Cardiac septum (tissue), 1 donor: Measurements from ENCODE around the gene FBXO38. TPM values are rescaled to one million over a fixed set of nuclear protein-coding genes. Genes with fewer than 3 reads are reported as not detected.

Experiments used
- DNase-seq: peaks from one replicate; pipeline ENCODE4 v3.0.0-alpha.2; 2020; ENCODE audit warnings: low spot score
- intact Hi-C: fragments of 100-400 bp; cut with DNase I; formaldehyde crosslinking; loops from one replicate; pipeline ENCODE4 v1.14.0; 2022
- total RNA-seq: library from RNA; stranded (reverse); fragmentation: NEBNext Ultra II Directional; extraction: Animal tissue kit (Norgen Biotek cat#: 25700); gene quantifications from one replicate; pipeline ENCODE4 v1.2.1, GENCODE V29; 2021
- donor health status: DM: no; HTN: no; CAD: no.

Gene FBXO38
- total RNA-seq, 1 donor from 2014 or later = 61.3 TPM

DNA sequence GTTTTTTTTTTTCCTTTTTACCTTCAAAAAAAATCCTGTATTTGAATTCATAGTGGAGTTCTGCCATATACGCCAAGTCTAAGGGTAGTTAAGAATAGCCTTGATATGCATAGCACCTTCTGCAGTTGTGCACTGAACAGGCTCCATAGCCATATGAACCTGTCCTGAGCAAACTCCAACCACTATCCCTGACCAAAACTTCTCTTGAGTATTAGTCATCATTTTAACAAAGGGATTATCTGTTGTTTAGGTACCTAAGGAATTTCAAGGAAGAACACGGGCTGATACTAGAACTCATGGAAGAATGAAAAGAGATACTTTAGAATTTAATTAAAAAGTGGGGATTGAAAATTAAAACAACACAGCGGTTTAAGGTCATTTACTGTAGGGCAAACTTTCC is 1.9 kb upstream of the FBXO38 start:
- intact Hi-C loops = loop anchor here (5.0 kb wide), 1 partner anchor 70 kb away; no protein-coding TSS in a partner anchor
- DNase-seq = no peak

DNA sequence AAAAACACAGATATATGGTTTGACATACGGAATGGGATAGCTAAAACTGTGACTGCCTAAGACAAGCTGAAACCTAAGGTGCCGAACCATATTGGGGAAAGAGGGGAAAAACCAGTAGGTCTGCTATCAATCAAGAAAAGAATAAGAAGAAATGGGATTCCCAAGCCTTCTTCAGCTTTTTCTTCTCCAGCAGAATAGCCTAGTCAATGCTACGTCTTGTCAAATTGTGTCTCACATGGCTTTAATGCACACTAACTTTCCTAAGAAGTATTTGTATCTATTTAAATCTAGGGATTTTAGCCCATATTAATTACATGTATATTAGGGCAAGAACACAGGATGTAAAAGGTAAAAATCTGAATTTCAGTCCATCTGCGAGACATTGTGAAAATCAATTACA is 797 bp upstream of the FBXO38 start:
- intact Hi-C loops = loop anchor here (5.0 kb wide), 1 partner anchor 69 kb away; no protein-coding TSS in a partner anchor
- no peak for DNase-seq

- intact Hi-C loops = loop anchor here (5.0 kb wide), 1 partner anchor 68 kb away; no protein-coding TSS in a partner anchor
- no peak for DNase-seq
Measured at GRCh38 chr5:148384380-148384737, 601 bp downstream of the FBXO38 start.

DNA sequence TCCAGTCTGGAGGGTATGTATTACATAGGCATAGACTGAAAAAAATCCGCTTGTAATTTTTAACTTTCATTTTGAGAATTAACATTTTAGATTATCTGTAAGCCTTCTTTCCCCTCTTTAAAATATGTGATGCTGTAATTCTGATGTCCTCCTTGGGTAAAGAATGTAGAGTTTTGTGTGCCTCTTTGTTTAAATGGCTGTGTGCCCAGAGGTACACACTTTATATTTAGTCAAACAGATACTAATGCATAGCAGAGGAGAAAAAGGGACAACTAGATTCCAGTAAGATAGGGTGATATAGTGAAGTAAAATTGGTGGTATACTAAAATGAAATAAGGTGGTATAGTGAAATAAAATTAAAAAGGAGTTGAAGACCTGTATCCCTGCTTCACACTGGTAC is 1.3 kb downstream of the FBXO38 start:
- intact Hi-C loops = no loop called here
- DNase-seq = no peak

GRCh38 chr5:148386041-148386440 is 2.3 kb downstream of the FBXO38 start:
- intact Hi-C loops = no loop called here
- DNase-seq = no peak

- intact Hi-C loops = no loop called here
- DNase-seq = no peak
Measured at GRCh38 chr5:148387325-148387724, 3.6 kb downstream of the FBXO38 start.

GRCh38 chr5:148388696-148389095 is 4.9 kb downstream of the FBXO38 start:
- intact Hi-C loops = no loop called here

GRCh38 chr5:148390914-148391313 is 7.2 kb downstream of the FBXO38 start:
- no peak for DNase-seq
- intact Hi-C loops = no loop called here

More at GRCh38 chr5:148388696-148389095, 4.9 kb downstream of the FBXO38 start:
- DNase-seq = no peak

GRCh38 chr5:148391422-148391821 is 7.7 kb downstream of the FBXO38 start:
- intact Hi-C loops = no loop called here
- DNase-seq = no peak

GRCh38 chr5:148393390-148393741 is 9.6 kb downstream of the FBXO38 start:
- intact Hi-C loops = no loop called here
- DNase-seq = no peak

DNA sequence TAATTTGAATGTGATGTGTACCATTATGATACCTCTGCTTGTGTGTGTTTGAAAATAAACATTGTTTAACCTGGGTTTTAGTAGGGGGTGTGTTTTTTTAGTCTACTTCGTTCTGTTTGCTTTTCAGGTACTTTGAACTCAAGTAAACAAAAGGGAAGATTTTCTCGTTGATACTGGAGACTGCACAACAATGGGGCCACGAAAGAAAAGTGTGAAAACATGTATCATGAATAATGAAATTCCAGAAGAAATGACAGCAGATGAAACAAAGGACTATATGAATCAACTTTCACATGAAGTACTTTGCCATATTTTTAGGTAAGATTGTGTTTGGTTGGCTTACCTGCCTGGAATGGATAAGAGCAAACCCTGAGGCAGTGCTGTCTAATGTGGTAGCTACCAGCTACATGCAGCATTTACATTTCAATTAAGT is 10.8 kb downstream of the FBXO38 start:
- intact Hi-C loops = no loop called here

GRCh38 chr5:148395031-148395430 is 11.3 kb downstream of the FBXO38 start:
- intact Hi-C loops = no loop called here
- DNase-seq = no peak

More for the DNA sequence above, 10.8 kb downstream of the FBXO38 start:
- DNase-seq = no peak

DNA sequence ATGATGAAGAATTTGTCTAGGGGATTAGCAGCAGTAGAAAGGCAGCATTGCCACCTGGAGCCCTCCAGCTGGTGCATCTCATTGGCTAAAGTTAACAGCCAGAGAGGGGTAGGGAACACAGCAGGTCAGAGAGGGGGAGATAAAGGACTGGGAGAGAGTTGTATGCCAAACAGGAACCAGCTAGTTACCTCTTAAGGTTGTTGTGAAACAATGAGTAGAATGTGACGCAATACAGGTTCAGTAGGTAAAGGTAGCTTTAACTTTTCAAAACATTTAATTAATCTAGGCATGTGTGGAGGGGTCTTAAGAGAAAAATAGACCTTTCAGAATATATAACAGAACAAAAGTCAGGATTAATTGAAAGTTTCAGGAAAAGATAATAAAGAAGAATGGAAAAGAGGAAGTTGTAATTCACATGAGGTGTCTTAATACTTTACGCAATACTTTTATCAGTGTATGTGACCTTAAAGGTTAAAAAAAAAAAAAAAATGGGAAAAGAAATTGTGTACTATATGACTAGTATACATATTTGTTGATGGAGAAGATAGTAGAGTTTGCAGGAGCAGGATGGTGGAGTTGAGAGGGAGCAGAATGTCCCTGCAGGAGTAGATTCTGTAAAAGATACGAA is 14.3 kb downstream of the FBXO38 start:
- intact Hi-C loops = no loop called here
- no peak for DNase-seq

GRCh38 chr5:148398698-148399121 is 15.0 kb downstream of the FBXO38 start:
- no peak for DNase-seq
- intact Hi-C loops = no loop called here

- DNase-seq = no peak
- intact Hi-C loops = no loop called here
Measured at GRCh38 chr5:148401604-148402003, 17.8 kb downstream of the FBXO38 start.

- intact Hi-C loops = no loop called here
- no peak for DNase-seq
Measured at GRCh38 chr5:148403344-148403743, 19.6 kb downstream of the FBXO38 start.

GRCh38 chr5:148406406-148406805 is 22.6 kb downstream of the FBXO38 start:
- no peak for DNase-seq
- intact Hi-C loops = no loop called here

DNA sequence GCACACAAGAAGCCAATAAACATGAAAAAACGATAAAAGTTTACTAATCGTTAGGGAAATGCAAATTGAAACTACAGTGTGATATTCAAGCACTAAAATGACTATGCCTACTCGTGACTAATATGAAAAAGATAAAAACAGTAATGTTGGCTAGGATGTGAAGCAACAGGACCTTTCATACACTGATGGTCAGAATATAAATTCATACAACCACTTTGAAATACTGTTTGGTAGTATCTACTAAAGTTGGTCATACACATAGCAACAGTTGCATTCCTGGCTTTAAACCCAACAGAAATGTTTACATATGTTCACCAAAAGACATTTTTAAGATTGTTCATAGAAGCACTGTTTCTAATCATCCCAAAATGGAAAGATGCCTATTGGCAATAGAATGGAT is 24.3 kb downstream of the FBXO38 start:
- DNase-seq = no peak
- intact Hi-C loops = no loop called here

- DNase-seq = no peak
- intact Hi-C loops = no loop called here
Measured at GRCh38 chr5:148412124-148412523, 28.4 kb downstream of the FBXO38 start.

DNA sequence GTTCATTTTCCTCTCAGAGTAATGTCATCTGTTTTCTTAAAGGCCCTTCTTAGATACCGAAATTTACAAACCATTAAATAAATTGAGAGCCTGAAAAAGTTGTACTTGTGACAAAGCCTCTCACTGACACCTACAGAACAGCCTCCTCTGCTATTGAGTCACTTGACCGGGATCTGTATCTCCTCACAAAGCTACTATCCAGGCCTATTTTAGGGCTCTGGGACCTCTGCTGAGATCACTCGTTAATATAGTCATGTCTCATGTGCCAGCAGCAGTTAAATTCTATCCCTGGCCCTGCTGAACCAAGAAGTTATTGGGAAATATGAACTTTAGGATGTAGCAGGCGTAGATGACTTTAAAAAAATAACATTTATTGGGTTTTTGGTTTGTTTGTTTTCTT is 31.1 kb downstream of the FBXO38 start:
- no peak for DNase-seq
- intact Hi-C loops = loop anchor here (5.0 kb wide), 1 partner anchor 38 kb away; no protein-coding TSS in a partner anchor

GRCh38 chr5:148416416-148416815 is 32.7 kb downstream of the FBXO38 start:
- intact Hi-C loops = loop anchor here (5.0 kb wide), 1 partner anchor 39 kb away; no protein-coding TSS in a partner anchor
- DNase-seq = no peak

- DNase-seq = no peak
- intact Hi-C loops = loop anchor here (5.0 kb wide), 1 partner anchor 40 kb away; no protein-coding TSS in a partner anchor
Measured at GRCh38 chr5:148416921-148417320, 33.2 kb downstream of the FBXO38 start.
